HG02884 (cell line): ENCODE data around the gene EMP2.

ENCODE experiments used
- ATAC-seq: cut with Tn5 transposase; IDR thresholded peaks from one replicate; pipeline ENCODE4 v1.9.1; 2021; ENCODE audit warnings: mild to moderate bottlenecking, moderate library complexity; ENCODE audit not compliant: unreplicated experiment

The EMP2 gene

GRCh38 chr16:10494343-10495030 lies 85.9 kb downstream of the EMP2 start:
- peak; percentile 66 for ATAC-seq

- ATAC-seq, result no peak
Measured at GRCh38 chr16:10493276-10493675, 87.1 kb downstream of the EMP2 start.

DNA sequence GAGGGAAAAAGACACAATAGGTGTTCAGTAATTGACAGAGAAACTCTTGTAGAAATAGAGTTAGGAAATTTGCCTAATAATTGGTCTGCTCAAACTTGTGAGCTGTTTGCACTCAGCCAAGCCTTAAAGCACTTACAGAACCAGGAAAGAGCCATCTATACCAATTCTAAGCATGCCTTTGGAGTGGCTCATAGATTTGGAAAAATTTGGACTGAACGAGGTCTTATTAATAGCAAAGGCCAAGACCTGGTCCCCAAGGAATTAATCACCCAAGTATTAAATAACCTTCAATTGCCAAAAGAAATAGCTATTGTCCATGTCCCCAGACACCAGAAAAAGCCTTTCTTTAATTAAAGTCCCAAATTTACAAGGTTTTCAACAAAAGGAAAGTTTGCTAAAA lies 90.3 kb downstream of the EMP2 start:
- no peak for ATAC-seq

- ATAC-seq, result no peak
Measured at GRCh38 chr16:10485698-10486382, 94.6 kb downstream of the EMP2 start.

- ATAC-seq, result no peak
Measured at GRCh38 chr16:10485159-10485558, 95.2 kb downstream of the EMP2 start.

GRCh38 chr16:10480151-10480550 lies 100.2 kb downstream of the EMP2 start:
- no peak for ATAC-seq
